Daoy (cell line): ENCODE measurements around the gene SNX13. TPM values are rescaled to one million over a fixed set of nuclear protein-coding genes. Genes with fewer than 3 reads are reported as not detected.

Source experiments
- DNase-seq: peaks from one replicate; pipeline ENCODE4 v3.0.0-alpha.2; 2015; ENCODE audit warnings: low read depth
- total RNA-seq: library from RNA; depleted of rRNA; stranded (reverse); fragments of >200 nt; shearing (Covaris generic); gene quantifications from 2 replicates; pipeline ENCODE4 v1.2.3, GENCODE V29; 2014

SNX13 gene
- total RNA-seq, 1 experiment from 2014 or later, result 49.7 TPM

DNA sequence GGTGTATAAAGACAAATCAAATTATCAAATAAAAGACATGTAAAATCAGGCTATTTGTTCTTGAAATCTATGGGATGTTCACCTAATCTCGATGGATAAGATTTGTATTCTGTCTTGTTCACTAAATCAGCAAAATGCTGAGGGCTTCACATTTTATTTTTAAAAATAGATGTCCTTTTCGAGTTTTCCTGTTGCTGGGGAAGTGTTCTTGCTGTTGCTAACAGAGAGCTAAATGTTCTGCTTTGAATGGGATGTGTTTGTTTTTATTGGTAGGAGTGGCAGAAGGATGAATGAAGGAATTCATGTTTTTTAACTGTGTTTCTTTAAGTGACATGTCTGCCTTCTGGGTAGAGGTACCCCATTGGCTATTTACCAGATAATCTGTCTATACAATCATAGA is 7.3 kb upstream of the SNX13 start:
- no peak for DNase-seq

GRCh38 chr7:17946591-17946990 is 6.3 kb upstream of the SNX13 start:
- no peak for DNase-seq

DNA sequence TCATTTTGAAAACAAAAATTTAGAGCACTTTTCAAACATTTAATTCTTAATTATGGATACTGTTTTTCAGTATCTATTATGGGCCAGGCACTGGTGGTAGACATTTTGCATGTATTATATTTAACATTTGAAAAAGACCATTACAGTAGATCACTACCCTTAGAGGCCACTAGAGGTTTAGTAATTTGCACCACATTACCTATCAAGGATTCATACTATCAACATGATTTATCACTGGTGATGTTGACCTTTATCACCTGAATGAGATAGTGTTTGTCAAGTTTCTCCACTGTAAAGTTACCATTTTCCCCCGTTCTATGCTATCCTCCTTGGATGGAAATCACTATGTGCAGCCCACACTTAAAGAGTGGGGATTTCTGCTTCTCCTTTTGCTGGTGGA is 4.4 kb upstream of the SNX13 start:
- DNase-seq, result no peak

GRCh38 chr7:17943006-17943405 is 2.7 kb upstream of the SNX13 start:
- DNase-seq, result no peak

DNA sequence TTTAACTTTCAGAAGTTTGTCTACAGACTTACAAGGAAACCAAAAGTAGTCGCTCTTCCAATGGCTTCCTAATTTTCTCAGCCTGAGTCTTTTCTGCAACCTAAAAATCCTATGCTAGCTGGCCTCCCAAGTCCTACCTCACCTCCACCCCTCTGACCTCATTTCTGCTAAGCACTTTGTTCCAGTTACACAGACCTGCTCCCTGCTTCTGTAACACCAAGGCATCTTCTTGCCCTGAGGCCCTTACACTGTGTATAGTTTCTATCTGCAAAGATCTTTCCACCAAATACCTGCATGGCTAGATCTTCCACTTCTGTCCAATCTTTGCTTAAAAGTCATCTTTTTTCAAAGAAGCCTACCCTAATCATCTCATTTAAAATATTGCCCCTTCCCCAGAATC is 1.9 kb upstream of the SNX13 start:
- DNase-seq, result no peak

- DNase-seq, result no peak
These were observed 697 bp upstream of the SNX13 start for GRCh38 chr7:17940951-17941431.

- DNase-seq, result peak; percentile 76
These were observed 540 bp downstream of the SNX13 start for GRCh38 chr7:17939606-17940301.

- DNase-seq, result peak; percentile 53
These were observed 1.1 kb downstream of the SNX13 start for GRCh38 chr7:17939211-17939605.

DNA sequence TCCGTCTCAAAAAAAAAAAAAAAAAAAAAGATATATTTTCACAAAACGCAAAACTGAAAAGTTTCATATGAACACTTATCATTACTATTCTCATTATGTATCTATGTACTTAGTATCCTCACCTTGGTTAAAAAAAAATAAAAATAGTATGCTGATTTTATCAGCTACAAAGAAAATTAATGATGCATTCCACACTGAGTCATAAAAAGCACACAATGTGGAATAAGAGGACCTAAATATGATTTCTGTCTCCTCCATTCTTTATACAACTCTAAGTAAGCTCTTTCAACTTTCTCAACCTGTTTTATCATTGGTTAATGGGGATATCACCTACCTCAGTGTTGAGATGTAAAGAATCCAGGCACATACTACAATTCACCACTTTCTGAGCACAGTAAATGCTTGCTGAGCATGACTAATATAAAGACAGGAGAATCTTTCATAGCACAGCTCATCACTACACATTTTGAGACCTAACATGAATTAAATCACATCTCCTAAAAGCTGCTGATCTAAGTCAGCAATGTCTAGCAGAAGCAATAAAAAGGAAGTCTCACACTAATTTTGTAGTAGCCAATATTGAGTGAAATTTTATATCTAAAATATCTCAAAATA is 2.7 kb downstream of the SNX13 start:
- no peak for DNase-seq

- no peak for DNase-seq
These were observed 4.0 kb downstream of the SNX13 start for GRCh38 chr7:17936321-17936720.

DNA sequence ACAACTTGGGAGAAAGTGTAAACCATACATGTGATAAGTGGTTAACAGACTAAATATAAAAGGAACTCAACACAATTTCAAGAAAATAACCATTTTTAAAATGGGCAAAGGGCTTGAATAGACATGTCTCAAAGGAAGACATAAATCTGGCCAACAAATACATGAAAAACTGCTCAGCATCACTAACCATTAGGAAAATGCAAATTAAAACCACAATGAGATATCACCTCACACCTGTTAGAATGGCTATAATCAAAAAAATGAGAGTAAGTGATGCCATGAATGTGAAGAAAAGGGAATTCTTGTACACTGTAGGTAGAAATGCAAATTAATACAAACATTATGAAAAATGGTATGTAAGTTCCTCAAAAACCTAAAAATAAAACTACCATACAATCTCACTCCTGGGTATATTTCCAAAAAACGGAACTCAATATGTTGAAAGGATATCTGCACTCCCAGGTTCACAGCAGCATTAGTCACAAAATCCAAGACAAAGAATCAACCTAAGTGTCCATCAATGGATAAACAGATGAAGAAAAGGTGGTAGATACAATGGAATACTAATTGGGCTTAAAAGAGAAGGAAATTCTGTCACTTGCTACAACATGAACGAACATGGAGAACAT is 5.6 kb downstream of the SNX13 start:
- no peak for DNase-seq

DNA sequence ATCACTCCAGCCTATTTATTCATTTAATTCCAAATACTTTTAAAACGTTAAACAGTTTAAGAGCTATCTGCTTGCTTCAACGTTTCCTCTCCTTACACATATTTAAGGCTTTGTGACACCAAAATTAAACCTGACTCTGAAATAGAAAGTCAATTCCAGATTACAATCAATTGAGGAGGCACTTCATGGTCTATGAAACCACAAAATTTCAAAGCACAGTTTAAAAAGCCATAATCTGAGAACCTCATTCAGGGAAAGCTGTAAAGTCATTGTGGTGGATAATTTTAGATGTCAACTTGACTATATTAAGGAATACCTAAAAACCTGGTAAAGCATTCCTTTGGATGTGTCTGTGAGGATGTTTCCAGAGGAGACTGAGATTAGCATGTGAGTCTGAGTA is 6.2 kb downstream of the SNX13 start:
- no peak for DNase-seq

- DNase-seq, result no peak
These were observed 7.5 kb downstream of the SNX13 start for GRCh38 chr7:17932770-17933169.

- DNase-seq, result no peak
These were observed 9.2 kb downstream of the SNX13 start for GRCh38 chr7:17931069-17931468.

DNA sequence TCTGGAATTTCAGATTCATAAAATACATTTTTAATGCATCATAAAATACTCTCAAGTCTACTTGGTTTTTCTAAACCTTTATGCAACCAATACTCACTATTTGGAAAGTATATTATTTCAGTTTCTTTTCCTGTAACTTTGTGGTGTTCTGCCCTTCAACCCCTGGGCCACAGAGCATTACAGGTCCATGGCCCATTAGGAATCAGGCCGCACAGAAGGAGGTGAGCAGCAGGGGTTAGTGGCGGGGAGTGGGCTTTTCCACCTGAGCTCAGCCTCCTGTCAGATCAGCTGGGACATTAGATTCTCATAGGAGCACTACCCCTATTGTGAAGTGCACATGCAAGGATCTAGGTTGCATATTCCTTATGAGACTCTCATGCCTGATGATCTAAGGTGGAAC is 9.7 kb downstream of the SNX13 start:
- no peak for DNase-seq

DNA sequence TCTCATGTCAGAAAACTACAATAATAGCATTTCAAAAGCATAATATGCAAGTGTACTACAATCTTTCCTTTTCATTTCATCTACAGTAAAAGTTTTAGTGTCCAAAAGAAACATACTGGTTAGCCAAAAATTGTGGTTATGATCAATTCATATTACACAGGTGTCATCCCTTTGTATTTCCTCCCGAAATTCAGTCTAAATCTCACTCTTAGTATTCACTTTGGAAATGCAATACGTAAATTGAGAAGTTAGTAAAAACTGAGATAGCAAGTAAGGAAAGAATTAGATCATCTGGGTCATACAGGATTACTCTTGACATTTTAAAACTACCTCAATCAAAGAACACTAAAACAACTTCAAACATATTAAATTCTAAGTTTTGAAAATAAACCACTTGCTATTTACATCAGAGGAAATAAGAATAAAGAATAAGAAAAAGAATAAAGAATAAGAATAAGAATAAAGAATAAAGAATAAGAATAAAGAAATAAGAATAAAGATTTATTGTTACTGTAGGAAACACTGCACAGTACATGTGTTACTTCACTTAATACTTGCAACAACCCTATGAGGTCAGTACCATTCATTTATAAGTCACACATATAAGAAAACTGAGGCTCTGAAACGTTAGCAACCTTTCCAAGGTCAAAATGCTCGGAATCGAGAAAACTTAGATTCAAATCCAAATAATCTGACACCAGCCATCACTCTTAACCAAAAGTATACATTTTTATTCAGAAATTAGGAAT is 10.5 kb downstream of the SNX13 start:
- DNase-seq, result no peak

GRCh38 chr7:17928055-17928454 is 12.2 kb downstream of the SNX13 start:
- no peak for DNase-seq

- no peak for DNase-seq
These were observed 18.4 kb downstream of the SNX13 start for GRCh38 chr7:17921857-17922416.

GRCh38 chr7:17917842-17918241 is 22.5 kb downstream of the SNX13 start:
- DNase-seq, result no peak

DNA sequence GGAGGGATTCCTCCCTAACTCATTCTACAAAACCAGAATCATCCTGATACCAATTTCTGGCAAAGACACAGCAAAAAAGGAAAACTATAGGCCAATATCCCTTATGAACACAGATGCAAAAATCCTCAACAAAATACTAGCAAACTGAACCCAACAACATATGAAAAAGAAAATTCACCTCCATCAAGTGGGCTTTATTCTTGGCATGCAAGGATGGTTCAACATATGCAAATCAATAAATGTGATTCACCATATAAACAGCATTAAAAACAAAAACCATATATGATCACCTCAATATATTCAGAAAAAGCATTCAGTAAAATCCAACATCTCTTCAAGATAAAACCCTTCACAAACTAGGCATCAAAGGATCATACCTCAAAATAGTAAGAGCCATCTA is 23.5 kb downstream of the SNX13 start:
- no peak for DNase-seq

DNA sequence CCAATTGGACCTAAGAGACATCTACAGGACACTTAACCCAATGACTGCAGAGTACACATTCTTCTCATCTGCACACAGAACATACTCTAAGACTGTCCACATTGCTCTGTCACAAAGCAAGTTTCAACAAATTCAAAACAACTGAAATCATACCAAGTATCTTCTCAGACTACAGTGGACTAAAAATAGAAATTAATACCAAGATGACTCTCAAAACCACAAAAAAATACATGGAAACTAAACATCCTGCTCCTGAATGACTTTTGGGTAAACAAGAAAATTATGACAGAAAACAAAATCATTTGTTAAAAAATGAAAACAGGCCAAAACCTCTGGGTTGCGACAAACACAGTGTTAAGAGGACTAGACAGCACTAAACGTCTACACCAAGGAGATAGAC is 24.5 kb downstream of the SNX13 start:
- DNase-seq, result no peak

DNA sequence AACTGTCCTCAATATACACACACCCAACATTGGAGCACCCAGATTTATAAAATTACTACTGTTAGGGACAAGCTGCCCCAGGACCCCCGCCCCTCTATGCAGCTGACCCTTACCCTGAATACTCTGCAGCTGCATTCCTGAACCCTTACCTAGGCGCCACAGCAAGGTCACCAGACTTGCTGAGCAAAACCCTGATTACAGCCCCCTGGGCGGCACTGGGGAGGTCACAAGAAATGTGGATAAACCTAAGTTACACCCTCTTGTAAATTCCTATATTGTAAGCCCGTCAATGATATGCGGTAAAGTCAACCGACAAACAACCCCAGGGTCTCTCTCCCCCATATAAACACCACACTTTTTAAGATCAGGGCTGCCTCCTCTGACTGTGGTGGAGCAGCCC is 25.1 kb downstream of the SNX13 start:
- DNase-seq, result no peak
